Right lobe of liver (tissue), 6 donors: ENCODE results near the gene DNAH2. TPM values are rescaled to one million over a fixed set of nuclear protein-coding genes. Genes with fewer than 3 reads are reported as not detected.

Source experiments
- ATAC-seq, 4 donors: fragments of 200-7000 bp; cut with Tn5 transposase; one replicate each; pipeline ENCODE4 v1.9.1; 2020; ENCODE audit warnings: mild to moderate bottlenecking in 4 of 4, moderate library complexity in 4 of 4
- DNase-seq, 3 donors: peaks; one replicate each; pipeline ENCODE4 v3.0.0-alpha.2; 2020
- H3K27ac ChIP-seq, 3 donors: fragments of 200-600 bp; one replicate each; pipeline ENCODE4 v1.8.0; 2022
- H3K27me3 ChIP-seq, 2 donors: fragments of 200-600 bp; one replicate each; pipeline ENCODE4 v1.8.0; 2022
- H3K36me3 ChIP-seq, 4 donors: fragments of 200-600 bp; sonication (generic) in 1 of 4; one replicate each; pipeline versions ENCODE4 v1.5.1 to v1.8.0; 2017 to 2022; ENCODE audit warnings: control low read depth in 1 of 4
- H3K4me1 ChIP-seq, 4 donors: fragments of 200-600 bp; sonication (generic) in 1 of 4; one replicate each; pipeline versions ENCODE4 v1.5.1 to v1.8.0; 2017 to 2022; ENCODE audit warnings: control low read depth in 1 of 4
- H3K4me3 ChIP-seq, 3 donors: fragments of 200-600 bp; one replicate each; pipeline ENCODE4 v1.8.0; 2022
- H3K9me3 ChIP-seq, 4 donors: fragments of 200-600 bp; sonication (generic) in 1 of 4; one replicate each; pipeline versions ENCODE4 v1.5.1 to v1.8.0; 2017 to 2022; ENCODE audit warnings: control low read depth in 1 of 4
- POLR2A ChIP-seq: fragments of 450-650 bp; IDR thresholded peaks from one replicate; pipeline ENCODE4 v1.6.1; 2017; ENCODE audit warnings: antibody characterized with exemption, mild to moderate bottlenecking
- WGBS: methylation state at CpG from one replicate; pipeline ENCODE4 v1.1.6; 2018; ENCODE audit warnings: low coverage, low lambda C conversion rate; ENCODE audit not compliant: insufficient coverage; ENCODE audit errors: missing lambda C conversion rate; 5-methylcytosine and 5-hydroxymethylcytosine counted together
- intact Hi-C, 2 donors: fragments of 100-400 bp; cut with DNase I; formaldehyde crosslinking; loops; one replicate each; pipeline versions ENCODE4 v1.11.2 to v1.14.1; 2022
- total RNA-seq, 6 experiments: library from RNA; depleted of rRNA in 2 of 6; stranded (reverse); fragments of >200 nt in 2 of 6; fragmentation: NEBNext Ultra II Directional in 3 of 6; extraction: Animal tissue kit (Norgen Biotek cat#: 25700) in 3 of 6; gene quantifications; one replicate each; pipeline versions ENCODE4 v1.1.0 to v1.2.4, GENCODE V29; 2016 to 2023
- TF ChIP-seq, protein P1 (sequence below), 4 donors: fragments of 200-600 bp in 3 of 4; fragments of 450-650 bp in 1 of 4; IDR thresholded peaks; one replicate each; pipeline versions ENCODE4 v1.5.1 to v1.8.0; 2016 to 2022; ENCODE audit warnings: antibody characterized with exemption in 4 of 4, mild to moderate bottlenecking in 2 of 4
- donor health status: DM: no; HTN: yes; CAD: no.
- donor health status: DM: no; HTN: no; CAD: no.
- donor health status: DM: no; HTN: no; CAD: no.
- donor health status: DM: no; HTN: yes; CAD: no.
- donor health status: DM: no; HTN: yes; CAD: no.

The DNAH2 gene
- total RNA-seq, 6 experiments from 2014 or later: 0.12 to 0.38 (median 0.27) TPM

DNA sequence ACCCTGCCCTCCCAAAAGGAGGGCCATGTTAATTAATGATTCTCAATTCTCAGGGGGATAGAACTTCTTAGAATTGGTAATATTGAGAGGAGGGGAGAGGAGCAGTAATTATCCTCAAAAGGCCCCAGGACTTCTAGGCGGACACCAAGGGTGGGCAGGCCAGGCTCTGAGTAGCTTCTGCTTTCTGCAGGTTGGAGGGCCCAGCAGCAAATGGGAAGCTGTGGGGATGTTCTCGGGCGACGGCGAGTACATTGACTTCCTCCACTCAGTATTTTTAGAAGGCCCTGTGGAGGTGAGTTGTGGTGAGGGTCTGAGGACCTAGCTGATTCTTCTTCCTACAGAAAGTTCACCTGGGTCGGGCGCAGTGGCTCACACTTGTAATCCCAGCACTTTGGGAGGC lies 57.5 kb downstream of the DNAH2 start:
- Histone ChIP-seq H3K27ac (no peak overlapping the region), H3K27me3 (no peaks in the 10 kb centered on the region), H3K36me3 (no peaks in the 10 kb centered on the region), H3K9me3 (no peaks in the 10 kb centered on the region), H3K4me3 (no peak overlapping the region), H3K4me1 (no peaks in the 10 kb centered on the region)
- intact Hi-C loops: no loop called here
- DNase-seq (no peak), ATAC-seq (no peak)
- TF ChIP-seq, protein P1, sequence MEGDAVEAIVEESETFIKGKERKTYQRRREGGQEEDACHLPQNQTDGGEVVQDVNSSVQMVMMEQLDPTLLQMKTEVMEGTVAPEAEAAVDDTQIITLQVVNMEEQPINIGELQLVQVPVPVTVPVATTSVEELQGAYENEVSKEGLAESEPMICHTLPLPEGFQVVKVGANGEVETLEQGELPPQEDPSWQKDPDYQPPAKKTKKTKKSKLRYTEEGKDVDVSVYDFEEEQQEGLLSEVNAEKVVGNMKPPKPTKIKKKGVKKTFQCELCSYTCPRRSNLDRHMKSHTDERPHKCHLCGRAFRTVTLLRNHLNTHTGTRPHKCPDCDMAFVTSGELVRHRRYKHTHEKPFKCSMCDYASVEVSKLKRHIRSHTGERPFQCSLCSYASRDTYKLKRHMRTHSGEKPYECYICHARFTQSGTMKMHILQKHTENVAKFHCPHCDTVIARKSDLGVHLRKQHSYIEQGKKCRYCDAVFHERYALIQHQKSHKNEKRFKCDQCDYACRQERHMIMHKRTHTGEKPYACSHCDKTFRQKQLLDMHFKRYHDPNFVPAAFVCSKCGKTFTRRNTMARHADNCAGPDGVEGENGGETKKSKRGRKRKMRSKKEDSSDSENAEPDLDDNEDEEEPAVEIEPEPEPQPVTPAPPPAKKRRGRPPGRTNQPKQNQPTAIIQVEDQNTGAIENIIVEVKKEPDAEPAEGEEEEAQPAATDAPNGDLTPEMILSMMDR (IDR thresholded peaks at IDR 0.05): no peak
- TF ChIP-seq POLR2A: no peak
- 84% methylated on average over 7 of the region's 7 CpGs for WGBS

DNA sequence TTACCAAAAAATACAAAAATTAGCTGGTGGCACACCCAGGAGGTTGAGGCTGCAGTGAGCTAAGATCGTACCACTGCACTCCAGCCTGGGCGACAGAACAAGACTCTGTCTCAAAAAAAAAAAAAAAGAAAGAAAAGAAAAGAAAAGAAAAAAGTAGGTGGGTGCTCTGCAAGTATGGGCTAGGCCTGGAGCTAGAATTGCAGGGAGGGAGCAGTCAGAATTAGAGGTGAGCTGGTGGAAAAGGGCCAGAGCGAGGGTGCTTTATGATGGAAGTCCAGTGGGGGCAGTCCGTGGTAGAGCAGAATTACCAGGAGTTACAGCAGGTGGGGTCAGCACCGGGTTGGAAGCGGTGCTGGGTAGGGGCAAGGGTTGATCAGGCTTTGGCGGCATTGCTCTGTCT lies 59.5 kb downstream of the DNAH2 start:
- ATAC-seq (no peak), DNase-seq (no peak)
- H3K36me3 ChIP-seq: no peaks in the 10 kb centered on the region
- intact Hi-C loops: no loop called here
- no peaks in the 10 kb centered on the region for H3K9me3 ChIP-seq
- no peaks in the 10 kb centered on the region for H3K4me1 ChIP-seq
- H3K4me3 ChIP-seq: no peak overlapping the region
- WGBS: 59% methylated on average over 5 of the region's 7 CpGs
- TF ChIP-seq, protein P1 (IDR thresholded peaks at IDR 0.05): no peak
- TF ChIP-seq POLR2A: no peak
- H3K27me3 ChIP-seq: no peaks in the 10 kb centered on the region
- no peak overlapping the region for H3K27ac ChIP-seq

DNA sequence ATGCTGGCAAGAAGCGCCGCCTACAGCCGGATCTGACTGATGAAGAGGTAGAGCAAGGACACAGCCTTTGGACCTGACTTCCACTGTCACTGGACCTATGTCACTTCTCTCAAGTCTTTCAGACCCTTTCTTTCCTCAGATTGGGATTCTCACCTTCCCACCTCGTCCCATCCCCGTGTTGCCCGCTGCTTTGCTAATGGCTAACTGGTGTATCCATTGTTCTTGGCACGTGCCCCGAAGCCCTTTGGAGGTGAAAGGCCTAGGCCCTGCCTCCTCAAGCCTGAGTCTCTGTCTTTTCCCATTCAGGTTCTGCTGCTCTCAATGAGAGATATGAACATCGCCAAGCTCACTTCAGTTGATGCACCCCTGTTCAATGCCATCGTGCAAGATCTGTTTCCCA lies 63.2 kb downstream of the DNAH2 start:
- DNase-seq (no peak), ATAC-seq (no peak)
- WGBS: 79% methylated on average over 7 of the region's 10 CpGs
- Histone ChIP-seq H3K9me3 (no peaks in the 10 kb centered on the region), H3K4me3 (no peak overlapping the region), H3K27me3 (no peaks in the 10 kb centered on the region), H3K4me1 (no peaks in the 10 kb centered on the region), H3K27ac (no peak overlapping the region), H3K36me3 (no peaks in the 10 kb centered on the region)
- TF ChIP-seq POLR2A: no peak
- TF ChIP-seq, protein P1 (IDR thresholded peaks at IDR 0.05): no peak
- intact Hi-C loops: no loop called here

DNA sequence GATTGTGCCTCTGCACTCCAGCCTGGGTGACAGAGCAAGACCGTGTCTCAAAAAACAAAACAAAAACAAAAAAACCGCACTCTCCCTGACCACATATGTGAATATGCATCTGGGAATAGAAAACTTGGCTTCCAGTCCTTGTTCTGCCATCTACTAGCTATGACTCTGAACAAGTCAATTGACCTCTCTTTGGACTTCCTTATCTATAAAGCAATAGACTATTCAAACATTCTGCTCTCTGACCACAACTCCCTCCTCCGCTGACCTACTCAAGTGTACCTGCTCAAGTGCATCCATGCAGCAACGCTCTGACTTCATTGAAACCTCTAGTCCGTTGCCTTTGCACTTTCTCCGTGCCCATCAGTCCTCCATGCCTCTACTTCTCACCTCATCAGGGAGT lies 63.9 kb downstream of the DNAH2 start:
- WGBS: 34% methylated on average over 6 of the region's 6 CpGs
- no peak for TF ChIP-seq POLR2A
- TF ChIP-seq, protein P1 (IDR thresholded peaks at IDR 0.05): no peak
- ATAC-seq (no peak), DNase-seq (no peak)
- H3K9me3 ChIP-seq: no peaks in the 10 kb centered on the region
- H3K36me3 ChIP-seq: no peaks in the 10 kb centered on the region
- no peak overlapping the region for H3K27ac ChIP-seq
- intact Hi-C loops: no loop called here
- H3K27me3 ChIP-seq: no peaks in the 10 kb centered on the region
- no peak overlapping the region for H3K4me3 ChIP-seq
- no peaks in the 10 kb centered on the region for H3K4me1 ChIP-seq

DNA sequence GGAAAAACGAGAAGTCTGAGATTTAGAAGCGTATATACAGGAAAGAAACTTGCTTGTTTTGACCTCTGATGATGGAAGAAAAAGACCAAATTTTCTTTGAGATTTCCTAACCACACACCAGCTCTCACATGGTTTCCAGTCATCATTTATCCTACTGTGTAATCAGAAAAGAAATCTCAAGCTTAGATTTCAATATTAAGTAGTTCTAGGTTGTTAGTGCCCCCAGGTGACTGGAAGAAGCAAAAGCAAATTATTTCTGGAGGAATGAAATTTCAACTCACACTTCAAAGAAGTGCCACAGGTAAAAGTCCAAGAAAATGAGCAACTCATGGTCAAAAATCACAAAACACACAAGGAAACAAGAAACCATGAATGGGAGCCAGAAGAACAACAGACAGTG lies 64.7 kb downstream of the DNAH2 start:
- no peaks in the 10 kb centered on the region for H3K27me3 ChIP-seq
- 4% methylated on average over 2 of the region's 2 CpGs for WGBS
- DNase-seq (no peak), ATAC-seq (no peak)
- no peak overlapping the region for H3K4me3 ChIP-seq
- TF ChIP-seq POLR2A: no peak
- TF ChIP-seq, protein P1 (IDR thresholded peaks at IDR 0.05): no peak
- H3K4me1 ChIP-seq: no peaks in the 10 kb centered on the region
- intact Hi-C loops: no loop called here
- no peaks in the 10 kb centered on the region for H3K36me3 ChIP-seq
- H3K9me3 ChIP-seq: no peaks in the 10 kb centered on the region
- no peak overlapping the region for H3K27ac ChIP-seq
